UCSD-AML1 (cell line): ENCODE data around the gene NUP98.
A peak's percentile ranks its signal among the peaks of the same experiment; 100 is the strongest.
"Not testable (repeated sequence)": the region's sequence is repeated elsewhere in the genome, so short reads cannot be mapped to it uniquely, and the experiment has no call there.

Experiments
- DNase-seq: peaks from one replicate; lab custom pipeline; 2025; ENCODE audit not compliant: unreplicated experiment; lab: John Stamatoyannopoulos, UW

Gene NUP98

DNA sequence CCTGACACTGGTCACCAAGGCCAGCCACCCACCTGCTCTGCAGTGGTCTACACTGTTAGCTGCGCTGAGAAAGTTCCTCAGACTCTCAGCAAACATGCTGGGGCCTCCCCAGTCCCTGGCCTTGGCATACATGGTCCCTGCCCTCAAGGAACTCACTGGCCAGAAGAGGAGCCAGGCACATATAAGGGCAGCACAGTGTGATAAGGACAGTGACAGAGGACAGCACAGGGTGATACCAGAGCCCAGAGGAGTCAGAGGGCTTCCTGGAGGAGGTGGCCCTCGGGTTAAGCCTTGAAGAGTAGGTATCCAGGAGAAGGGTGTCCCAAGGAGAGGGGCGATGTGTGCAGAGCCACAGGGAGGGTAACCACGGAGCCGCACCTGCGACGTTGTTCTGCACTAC lies 151.8 kb downstream of the NUP98 start:
- no peak for DNase-seq

DNA sequence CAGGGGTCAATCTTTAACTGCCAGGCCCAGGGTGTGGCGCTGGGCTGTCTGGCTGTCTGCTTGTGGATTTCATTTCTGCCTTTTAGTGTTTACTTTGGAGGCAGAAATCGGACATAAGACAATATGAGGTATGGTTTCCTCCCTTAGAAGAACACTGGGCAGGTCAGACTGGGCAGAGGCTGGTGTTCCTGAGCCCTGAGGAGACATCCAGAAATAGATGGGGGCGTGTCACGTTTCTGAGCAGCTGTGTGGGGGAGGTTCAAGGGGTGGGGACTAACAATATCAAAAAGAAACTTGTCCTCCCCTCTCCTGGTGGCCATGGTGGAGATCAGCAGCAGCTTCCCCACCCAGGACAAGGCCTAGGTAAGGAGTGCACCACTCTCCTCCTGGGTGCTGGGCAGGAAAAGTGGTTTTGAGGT lies 152.5 kb downstream of the NUP98 start, which contains the start of gene ART1:
Gene ART1 (plus strand): TSS at position 312 of the 419 bp plus-strand sequence. CDS start 14,086 bp downstream, outside the sequence.
- DNase-seq, result no peak

DNA sequence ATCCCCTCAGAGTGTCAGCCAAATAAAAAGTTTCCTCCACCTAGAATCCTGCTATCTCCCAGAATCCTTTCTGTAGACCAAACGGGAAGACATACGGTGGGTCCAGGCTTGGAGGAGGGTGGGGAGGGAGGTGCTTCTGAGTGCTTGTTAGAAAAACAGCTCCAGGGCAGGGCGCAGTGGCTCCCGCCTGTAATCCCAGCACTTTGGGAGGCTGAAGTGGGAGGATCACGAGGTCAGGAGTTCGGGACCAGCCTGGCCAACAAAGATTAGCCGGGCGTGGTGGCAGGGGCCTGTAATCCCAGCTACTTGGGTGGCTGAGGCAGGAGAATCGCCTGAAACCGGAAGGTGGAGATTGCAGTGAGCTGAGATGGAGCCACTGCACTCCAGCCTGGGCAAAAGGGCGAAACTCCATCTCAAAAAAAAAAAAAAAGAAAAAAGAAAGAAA lies 154.2 kb downstream of the NUP98 start:
- DNase-seq, result not testable (repeated sequence)

DNA sequence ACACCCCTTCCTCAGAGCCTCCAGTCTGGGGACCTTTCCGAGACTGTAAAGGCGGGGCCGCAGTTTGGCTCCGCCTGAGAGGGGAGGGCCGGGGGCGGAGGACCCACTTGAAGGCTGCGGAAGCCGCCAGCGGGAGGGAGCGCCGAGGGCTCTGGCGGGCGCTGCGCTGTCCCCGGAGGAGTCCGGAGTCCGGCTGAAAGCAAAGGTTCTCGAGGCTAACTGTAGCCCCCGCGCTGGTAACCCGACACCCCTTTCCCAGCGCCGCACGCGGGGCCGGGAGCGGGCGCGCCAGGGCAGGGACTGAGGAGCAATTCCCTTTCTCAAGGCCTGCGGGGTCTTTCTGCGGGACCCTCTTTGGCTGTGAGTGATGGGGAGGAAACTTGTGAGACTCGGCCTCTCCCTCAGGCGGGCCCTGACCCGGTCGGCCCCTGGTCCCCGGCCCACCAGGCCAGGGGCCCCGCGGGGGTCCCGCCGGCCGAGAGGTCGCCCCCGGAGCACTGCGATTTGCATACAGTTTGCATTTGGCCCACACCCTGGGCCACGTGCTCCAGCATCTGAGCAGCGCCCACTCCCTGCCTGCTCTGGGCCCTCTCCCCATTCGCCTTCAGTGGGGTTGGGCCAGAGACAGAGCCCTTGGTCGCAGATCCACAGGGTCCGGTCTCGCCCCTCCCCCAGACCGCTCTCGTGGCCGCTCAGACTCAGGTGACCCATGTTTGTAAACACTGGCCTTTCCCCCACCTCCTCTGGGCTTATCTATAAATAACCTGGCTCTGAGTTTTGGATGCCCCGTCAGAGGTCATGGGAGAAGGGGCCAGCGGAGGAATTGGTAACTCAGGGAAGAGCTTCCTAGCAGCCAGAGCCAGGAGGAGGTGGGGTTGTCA lies 155.0 kb downstream of the NUP98 start:
- no peak for DNase-seq

DNA sequence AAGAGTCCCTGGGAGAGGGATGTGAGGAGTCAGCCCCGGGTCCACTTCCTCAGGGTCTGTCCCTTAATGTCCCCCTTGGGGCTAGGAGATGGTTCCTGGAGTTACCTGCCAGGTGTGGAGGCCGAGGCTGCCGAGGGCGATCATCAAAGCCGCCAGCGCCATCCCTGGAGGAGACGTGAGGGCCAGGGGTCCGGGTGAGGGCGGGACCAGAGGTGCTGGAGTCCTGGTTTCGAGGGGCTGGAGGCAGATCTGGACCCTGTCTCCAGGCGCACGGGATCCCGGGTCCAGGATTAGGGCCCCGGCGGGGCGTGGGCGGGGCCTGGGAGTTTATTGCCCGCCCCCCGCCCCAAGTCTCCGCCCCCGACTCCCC lies 155.7 kb downstream of the NUP98 start, which contains the start of gene ART5:
Gene ART5 (minus strand): TSS at position 292 of the 370 bp plus-strand sequence. CDS start 130 bp downstream, at position 162.
- no peak for DNase-seq

DNA sequence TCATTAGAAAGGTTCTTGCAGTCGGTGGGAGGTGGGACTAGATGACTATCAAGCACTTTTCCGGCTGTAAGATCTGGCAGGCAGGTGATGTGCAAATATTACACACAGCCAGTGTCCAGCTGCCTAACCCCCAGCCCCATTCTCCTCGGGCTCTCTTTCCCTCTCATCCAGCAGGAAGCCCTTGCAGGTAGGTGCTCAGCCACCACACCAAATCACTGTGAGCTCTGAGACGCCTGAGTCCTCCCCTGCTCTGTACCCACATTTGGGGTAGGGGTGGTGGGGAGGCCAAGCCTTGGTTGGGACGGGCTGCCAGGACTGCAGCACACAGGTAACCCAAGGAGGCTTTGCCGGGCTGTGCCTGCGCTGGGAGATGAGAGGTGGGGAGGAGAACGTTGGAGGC lies 156.2 kb downstream of the NUP98 start:
- DNase-seq, result no peak

DNA sequence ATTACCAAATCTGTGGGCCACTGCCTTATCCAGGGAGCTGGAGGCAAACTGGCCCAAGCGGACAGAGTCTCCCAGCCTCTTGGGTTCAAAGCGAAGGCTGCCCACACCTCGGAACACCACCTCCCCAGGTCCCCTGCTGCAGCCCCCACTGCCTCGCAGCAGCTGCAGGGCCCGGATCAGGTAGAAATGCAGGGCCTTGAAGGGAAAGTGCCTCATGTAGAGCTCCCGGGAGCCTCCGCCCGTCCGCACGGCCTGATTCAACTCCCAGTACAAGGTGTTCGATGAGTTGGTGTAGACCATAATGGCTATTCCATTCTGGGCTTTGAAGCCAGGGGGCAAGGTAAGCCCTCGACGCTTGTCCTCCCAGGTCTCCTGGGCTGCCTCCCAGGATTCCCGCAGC lies 157.5 kb downstream of the NUP98 start:
- no peak for DNase-seq

DNA sequence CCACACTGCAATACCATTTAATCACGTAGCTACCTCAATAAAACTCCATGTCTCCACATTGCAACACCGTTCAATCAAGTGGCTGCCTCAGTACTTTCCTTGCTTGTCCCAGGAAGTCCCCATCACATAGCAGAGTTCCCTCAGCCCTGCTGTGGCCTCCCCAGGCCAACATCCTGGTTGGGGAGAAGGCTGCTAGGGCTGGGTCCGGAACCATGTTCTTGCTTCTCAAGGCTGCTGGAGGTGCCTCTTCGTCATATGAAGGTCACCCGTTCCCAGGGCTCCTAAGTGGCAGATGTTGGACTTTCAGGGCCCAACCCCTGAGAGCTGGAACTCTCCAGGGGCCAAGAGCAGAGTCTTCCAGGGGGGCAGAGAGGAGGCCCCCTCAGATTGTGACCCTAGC lies 158.8 kb downstream of the NUP98 start:
- no peak for DNase-seq

DNA sequence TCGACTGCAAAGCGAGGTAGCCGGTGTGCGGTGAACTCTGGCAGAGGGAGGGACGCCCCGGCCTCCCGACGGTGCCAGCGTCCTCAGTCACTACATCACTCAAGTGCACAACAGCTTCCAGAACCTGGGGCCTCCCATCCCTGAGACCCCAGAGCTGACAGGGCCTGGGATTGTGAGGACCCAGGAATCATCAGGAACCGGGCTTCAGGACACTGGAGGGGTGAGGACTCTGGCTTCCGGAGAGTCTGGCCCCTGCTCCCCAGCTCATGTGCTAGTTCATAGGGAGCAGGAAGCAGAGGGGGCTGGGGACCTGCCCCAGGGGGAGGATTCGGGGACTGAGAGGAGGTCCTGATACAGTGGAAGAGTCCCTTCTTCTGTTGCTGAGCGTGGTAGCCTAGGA lies 160.2 kb downstream of the NUP98 start:
- DNase-seq, result no peak

DNA sequence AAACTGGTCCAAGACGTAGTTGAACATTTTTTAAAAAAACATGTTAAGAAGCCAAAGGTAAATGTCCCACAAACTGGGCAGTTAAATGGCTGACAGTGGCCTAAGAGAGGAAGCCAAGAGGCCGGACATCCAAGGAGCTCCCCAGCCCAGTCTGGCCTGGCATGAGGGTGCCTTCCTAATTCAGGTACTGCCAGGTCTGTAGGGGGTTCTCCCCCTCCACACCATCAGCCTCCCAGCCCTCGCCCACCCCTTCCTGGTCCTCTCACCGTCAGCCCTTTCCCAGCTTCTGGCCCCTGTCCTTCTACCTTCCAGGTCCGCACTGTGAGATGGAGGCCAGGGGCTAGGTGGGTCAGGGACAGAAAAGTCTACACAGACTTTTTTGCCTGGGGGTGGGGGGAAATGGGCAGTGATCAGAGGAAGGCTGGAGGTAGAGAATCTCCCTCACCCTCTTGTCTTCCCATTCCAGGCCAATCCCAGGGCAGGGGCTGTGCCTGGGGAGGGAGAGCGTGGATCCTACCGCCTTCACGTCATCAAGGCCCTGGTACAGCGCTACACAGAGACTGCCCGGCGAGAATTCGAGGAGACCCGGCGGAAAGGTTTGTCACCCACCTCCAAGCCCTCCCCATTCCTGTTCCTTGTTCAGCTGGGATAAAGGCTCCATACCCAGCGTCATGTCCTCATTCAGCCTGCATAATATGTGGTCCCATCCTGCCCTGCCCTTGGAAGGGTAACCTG lies 161.5 kb downstream of the NUP98 start:
- DNase-seq, result no peak

DNA sequence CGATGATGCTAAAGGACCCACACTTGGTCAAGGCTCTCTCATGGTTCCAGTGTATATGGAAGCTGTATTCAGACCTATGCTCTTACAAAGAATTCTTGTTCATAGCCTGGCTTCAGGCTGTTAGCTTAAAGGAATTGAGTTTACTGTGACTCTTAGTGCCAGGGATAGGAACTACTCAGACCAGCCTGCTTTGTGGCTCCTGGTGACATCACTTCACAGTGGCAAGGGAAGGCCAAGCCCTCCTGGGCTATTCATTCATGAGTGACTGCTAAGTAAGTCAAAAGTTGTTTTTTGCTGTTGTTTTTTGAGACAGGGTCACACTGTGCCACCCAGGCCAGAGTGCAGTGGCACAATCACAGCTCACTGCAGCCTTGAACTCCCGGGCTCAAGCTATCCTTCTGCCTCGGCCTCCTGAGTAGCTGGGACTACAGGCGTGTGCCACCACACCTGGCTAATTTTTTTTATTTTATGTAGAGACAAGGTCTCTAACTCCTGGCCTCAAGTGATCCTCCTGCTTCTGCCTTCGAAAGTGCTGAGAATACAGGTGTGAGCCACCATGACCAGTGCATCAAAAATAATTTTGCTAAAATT lies 165.2 kb downstream of the NUP98 start:
- no peak for DNase-seq

DNA sequence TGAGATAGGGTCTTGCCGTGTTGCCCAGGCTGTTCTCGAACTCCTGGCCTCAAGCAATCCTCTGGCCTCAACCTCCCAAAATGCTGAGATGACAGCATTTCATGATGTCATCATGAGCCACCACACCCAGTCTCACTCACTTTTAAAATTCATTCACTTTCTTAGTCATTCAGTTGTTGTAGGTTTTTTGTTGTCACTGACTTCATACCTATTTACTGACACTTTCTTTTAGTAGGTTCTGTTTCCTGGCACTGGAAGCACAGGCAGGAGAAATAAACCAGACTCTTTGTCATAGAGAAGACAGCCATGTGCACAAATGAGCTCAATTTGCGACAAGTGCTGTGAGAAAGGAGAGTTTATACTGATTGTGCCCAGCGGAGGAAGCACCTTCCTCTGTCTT lies 166.0 kb downstream of the NUP98 start:
- no peak for DNase-seq

DNA sequence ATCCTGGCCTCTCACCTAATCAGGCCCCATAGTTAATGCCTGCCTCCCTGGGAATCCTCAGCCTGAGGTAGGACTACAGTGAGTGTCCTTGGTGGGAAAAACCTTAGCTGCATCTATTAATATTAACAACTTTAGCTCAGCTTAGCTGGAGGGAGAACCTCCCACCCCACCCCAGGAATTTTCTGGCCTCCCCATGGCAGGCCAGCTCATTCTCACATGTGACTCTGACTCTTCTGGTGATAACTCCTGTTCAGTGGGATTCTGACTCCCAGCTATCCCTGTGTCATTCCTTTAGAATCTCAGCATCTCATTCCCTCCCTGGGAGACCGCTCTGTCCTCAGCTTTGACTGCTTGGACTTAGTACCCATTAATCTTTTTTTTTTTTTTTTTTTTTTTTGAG lies 170.1 kb downstream of the NUP98 start:
- no peak for DNase-seq

DNA sequence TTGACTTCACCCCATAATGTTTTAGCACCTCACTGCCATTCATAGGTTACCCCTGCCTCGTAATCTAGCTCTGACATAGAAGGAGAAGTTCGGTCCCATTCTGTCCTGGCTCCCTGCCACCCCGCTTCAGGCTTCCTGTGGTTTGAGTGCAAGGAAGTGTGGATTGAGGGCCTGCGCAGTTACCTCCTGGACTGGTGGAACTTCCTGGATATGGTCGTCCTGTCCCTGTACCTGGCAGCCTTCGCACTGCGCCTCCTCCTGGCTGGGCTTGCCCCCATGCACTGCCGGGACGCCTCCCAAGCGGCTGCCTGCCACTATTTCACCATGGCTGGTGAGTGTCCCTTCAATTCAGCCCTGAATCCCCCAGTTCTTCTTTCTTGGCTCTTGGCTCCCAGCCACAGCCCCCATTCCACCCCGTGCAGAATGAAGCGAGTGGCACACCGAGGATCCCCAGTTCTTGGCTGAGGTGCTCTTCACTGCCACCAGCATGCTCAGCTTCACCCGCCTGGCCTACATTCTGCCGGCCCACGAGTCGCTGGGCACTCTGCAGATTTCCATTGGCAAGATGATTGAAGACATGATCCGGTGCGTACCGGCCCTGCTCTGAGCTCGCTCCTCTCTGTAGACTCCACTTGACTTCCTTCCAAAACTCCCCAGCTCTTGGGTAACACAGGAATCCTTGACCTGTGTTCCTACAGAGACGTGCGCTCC lies 170.9 kb downstream of the NUP98 start:
- DNase-seq, result peak; percentile 89
